IMR-90 (cell line): Measurements from ENCODE around the gene WNT7A. TPM values are rescaled to one million over a fixed set of nuclear protein-coding genes. Genes with fewer than 3 reads are reported as not detected.
"Not testable (repeated sequence)": the region's sequence is repeated elsewhere in the genome, so short reads cannot be mapped to it uniquely, and the experiment has no call there.

Experiments
- ATAC-seq: fragments of 200-7000 bp; cut with Tn5 transposase; 2 replicates; pipeline ENCODE4 v1.9.1; 2020; ENCODE audit warnings: low read depth, mild to moderate bottlenecking, moderate library complexity
- Bru-seq: library from RNA; stranded (reverse); fragments of 400-500 nt; gene quantifications from one replicate; lab custom pipeline; 2021; lab: Mats Ljungman, UMichigan
- BruChase-seq, 2 experiments: library from RNA; stranded (reverse); fragments of 400-500 nt; gene quantifications; one replicate each; lab custom pipeline; 2021; lab: Mats Ljungman, UMichigan
- BruUV-seq: library from RNA; stranded (reverse); fragments of 400-500 nt; replicated peaks from 2 replicates; lab custom pipeline; 2021; lab: Mats Ljungman, UMichigan
- CTCF ChIA-PET: fragments of 300-600 bp; formaldehyde crosslinking; extraction: SDS; loops from one replicate; lab custom pipeline; 2021; ENCODE audit warnings: antibody characterized with exemption; lab: Yijun Ruan, JAX
- POLR2A ChIA-PET: fragments of 300-600 bp; sonication (Branson Sonifier 250); formaldehyde crosslinking; loops from one replicate; lab custom pipeline; 2022; ENCODE audit warnings: antibody characterized with exemption; ENCODE audit not compliant: unreplicated experiment; lab: Charles Lee
- DNase-seq: peaks from one replicate; pipeline ENCODE4 v3.0.0; 2013
- H2AFZ ChIP-seq: replicated peaks from 2 replicates; pipeline ENCODE3; 2013; ENCODE audit warnings: low read length, mild to moderate bottlenecking; ENCODE audit not compliant: poor library complexity
- H2AK5ac ChIP-seq: 2 replicates; pipeline ENCODE4 v1.6.1; 2013; ENCODE audit warnings: low read depth, low read length, inconsistent platforms
- H2AK9ac ChIP-seq: replicated peaks from 2 replicates; pipeline ENCODE3; 2013; ENCODE audit warnings: mild to moderate bottlenecking, low read depth, low read length, moderate library complexity; ENCODE audit not compliant: poor library complexity
- H2BK120ac ChIP-seq: 2 replicates; pipeline ENCODE4 v1.6.1; 2013; ENCODE audit warnings: low read depth, low read length, inconsistent platforms
- H2BK15ac ChIP-seq: 3 replicates; pipeline ENCODE4 v1.6.1; 2013; ENCODE audit warnings: low read depth, low read length, inconsistent platforms
- H2BK20ac ChIP-seq: 2 replicates; pipeline ENCODE4 v1.6.1; 2013; ENCODE audit warnings: low read depth, mild to moderate bottlenecking, inconsistent platforms, low read length, moderate library complexity
- H2BK5ac ChIP-seq: 2 replicates; pipeline ENCODE4 v1.6.1; 2013; ENCODE audit warnings: mild to moderate bottlenecking, low read depth, low read length, inconsistent platforms; ENCODE audit not compliant: poor library complexity, severe bottlenecking
- H3K14ac ChIP-seq: replicated peaks from 2 replicates; pipeline ENCODE4 v1.6.1; 2013; ENCODE audit warnings: low read depth, low read length, inconsistent platforms
- H3K18ac ChIP-seq: 2 replicates; pipeline ENCODE4 v1.6.1; 2013; ENCODE audit warnings: low read depth, low read length, control low read depth
- H3K23ac ChIP-seq: 2 replicates; pipeline ENCODE4 v1.6.1; 2013; ENCODE audit warnings: low read depth, low read length, inconsistent platforms
- H3K27ac ChIP-seq: 2 replicates; pipeline ENCODE4 v1.5.1; 2013; ENCODE audit warnings: mild to moderate bottlenecking, control low read depth, low read length; ENCODE audit not compliant: insufficient read depth
- H3K27me3 ChIP-seq: 2 replicates; pipeline ENCODE4 v1.6.1; 2013; ENCODE audit warnings: low read length; ENCODE audit not compliant: control insufficient read depth, insufficient read depth
- H3K36me3 ChIP-seq: 2 replicates; pipeline ENCODE4 v1.6.1; 2013; ENCODE audit warnings: low read length, mixed read lengths; ENCODE audit not compliant: control insufficient read depth, insufficient read depth
- H3K4ac ChIP-seq: 2 replicates; pipeline ENCODE4 v1.6.1; 2013; ENCODE audit warnings: low read depth, low read length, inconsistent platforms
- H3K4me1 ChIP-seq: 2 replicates; pipeline ENCODE4 v1.6.1; 2013; ENCODE audit warnings: low read length, mixed read lengths; ENCODE audit not compliant: control insufficient read depth, insufficient read depth
- H3K4me2 ChIP-seq: 2 replicates; pipeline ENCODE4 v1.6.1; 2013; ENCODE audit warnings: low read depth, mild to moderate bottlenecking, control low read depth, low read length, moderate library complexity
- H3K4me3 ChIP-seq: 2 replicates; pipeline ENCODE4 v1.5.1; 2013; ENCODE audit warnings: low read depth, mild to moderate bottlenecking, control low read depth, low read length, moderate library complexity; ENCODE audit not compliant: insufficient read depth
- H3K56ac ChIP-seq: 2 replicates; pipeline ENCODE4 v1.6.1; 2013; ENCODE audit warnings: low read length, inconsistent platforms; ENCODE audit not compliant: insufficient read depth; ENCODE audit errors: extremely low read depth
- H3K79me1 ChIP-seq, 2 experiments: 2 replicates each; pipeline ENCODE4 v1.6.1; 2013; ENCODE audit warnings: low read length in 2 of 2, inconsistent platforms in 1 of 2, low read depth in 1 of 2
- H3K9ac ChIP-seq: 2 replicates; pipeline ENCODE4 v1.6.1; 2013; ENCODE audit warnings: low read depth, low read length, control low read depth
- H3K9me1 ChIP-seq: 2 replicates; pipeline ENCODE4 v1.6.1; 2013; ENCODE audit warnings: low read length, inconsistent platforms; ENCODE audit not compliant: insufficient read depth
- H3K9me3 ChIP-seq: 2 replicates; pipeline ENCODE4 v1.6.1; 2013; ENCODE audit warnings: low read length; ENCODE audit not compliant: control insufficient read depth, insufficient read depth
- H4K20me1 ChIP-seq: 2 replicates; pipeline ENCODE4 v1.6.1; 2013; ENCODE audit warnings: low read length, inconsistent platforms; ENCODE audit not compliant: insufficient read depth
- H4K5ac ChIP-seq: 2 replicates; pipeline ENCODE4 v1.6.1; 2013; ENCODE audit warnings: mild to moderate bottlenecking, low read depth, low read length, control low read depth
- H4K8ac ChIP-seq, 2 experiments: 2 replicates each; pipeline ENCODE4 v1.6.1; 2013; ENCODE audit warnings: low read depth in 2 of 2, low read length in 2 of 2, control low read depth in 1 of 2, inconsistent platforms in 1 of 2
- H4K91ac ChIP-seq: 2 replicates; pipeline ENCODE4 v1.6.1; 2013; ENCODE audit warnings: low read depth, low read length, inconsistent platforms; ENCODE audit not compliant: insufficient read depth
- MAFK ChIP-seq: IDR thresholded peaks from 2 replicates; pipeline ENCODE4 v1.6.1; 2012; ENCODE audit warnings: low read depth, low read length, improper control_type of control experiment
- RAD21 ChIP-seq: IDR thresholded peaks from 2 replicates; pipeline ENCODE4 v1.6.1; 2012; ENCODE audit warnings: low read length, improper control_type of control experiment
- WGBS, 2 experiments: methylation state at CpG; one replicate each; pipeline versions ENCODE4 v1.1.5 to v1.1.7; 2013; ENCODE audit warnings: missing lambda C conversion rate in 2 of 2; ENCODE audit not compliant: insufficient read length in 1 of 2; ENCODE audit errors: extremely low coverage in 2 of 2; 5-methylcytosine and 5-hydroxymethylcytosine counted together
- dilution Hi-C: fragments of 300-500 bp; cut with HindIII; formaldehyde crosslinking; loops from one replicate; pipeline ENCODE4 v1.14.3; 2018; ENCODE audit warnings: low sequenced_read_pairs; ENCODE audit not compliant: unreplicated experiment
- in situ Hi-C: fragments of 300-500 bp; cut with MboI; formaldehyde crosslinking; loops from 3 replicates; pipeline ENCODE4 v1.14.3; 2019; ENCODE audit warnings: low sequenced_read_pairs, inconsistent platforms, mixed read lengths
- intact Hi-C: fragments of 100-400 bp; cut with micrococcal nuclease; formaldehyde crosslinking; loops from 2 replicates; pipeline ENCODE4 v1.10.0; 2022
- long read RNA-seq: library from polyadenylated mRNA; unstranded; transcript quantifications from one replicate; pipeline ENCODE4 v2.0.0, GENCODE V29; 2021; ENCODE audit not compliant: unreplicated experiment
- polyA plus RNA-seq, 3 experiments: library from polyadenylated mRNA; depleted of rRNA; stranded (reverse); fragments of >200 nt; gene quantifications; 2 replicates each; pipeline ENCODE4 v1.2.3, GENCODE V29; 2012; ENCODE audit warnings: low replicate concordance in 1 of 3
- total RNA-seq: library from RNA; depleted of rRNA; stranded (reverse); fragments of >200 nt; gene quantifications from 2 replicates; pipeline ENCODE4 v1.2.3, GENCODE V29; 2012; rRNA removed
- TF ChIP-seq, protein P1 (sequence below): conservative IDR thresholded peaks from 2 replicates; pipeline ENCODE4 v1.5.1; 2012; ENCODE audit warnings: mild to moderate bottlenecking, low read depth, low read length, improper control_type of control experiment

Gene WNT7A
- total RNA-seq, result not detected in 2 replicates
- not detected in 2 replicates for polyA plus RNA-seq (2012; rRNA removed)
- not detected in 2 replicates for polyA plus RNA-seq (2012; cell fraction: cytosol; rRNA removed)
- not detected in 2 replicates for polyA plus RNA-seq (2012; cell fraction: nucleus; rRNA removed; ENCODE audit: low replicate concordance)
- not detected for Bru-seq, nascent RNA
- BruChase-seq, experiment 1, labeled RNA remaining after a 6-hour chase, result not detected
- not detected for BruChase-seq, experiment 2, labeled RNA remaining after a 2-hour chase
- long read RNA-seq, result 0 reads

DNA sequence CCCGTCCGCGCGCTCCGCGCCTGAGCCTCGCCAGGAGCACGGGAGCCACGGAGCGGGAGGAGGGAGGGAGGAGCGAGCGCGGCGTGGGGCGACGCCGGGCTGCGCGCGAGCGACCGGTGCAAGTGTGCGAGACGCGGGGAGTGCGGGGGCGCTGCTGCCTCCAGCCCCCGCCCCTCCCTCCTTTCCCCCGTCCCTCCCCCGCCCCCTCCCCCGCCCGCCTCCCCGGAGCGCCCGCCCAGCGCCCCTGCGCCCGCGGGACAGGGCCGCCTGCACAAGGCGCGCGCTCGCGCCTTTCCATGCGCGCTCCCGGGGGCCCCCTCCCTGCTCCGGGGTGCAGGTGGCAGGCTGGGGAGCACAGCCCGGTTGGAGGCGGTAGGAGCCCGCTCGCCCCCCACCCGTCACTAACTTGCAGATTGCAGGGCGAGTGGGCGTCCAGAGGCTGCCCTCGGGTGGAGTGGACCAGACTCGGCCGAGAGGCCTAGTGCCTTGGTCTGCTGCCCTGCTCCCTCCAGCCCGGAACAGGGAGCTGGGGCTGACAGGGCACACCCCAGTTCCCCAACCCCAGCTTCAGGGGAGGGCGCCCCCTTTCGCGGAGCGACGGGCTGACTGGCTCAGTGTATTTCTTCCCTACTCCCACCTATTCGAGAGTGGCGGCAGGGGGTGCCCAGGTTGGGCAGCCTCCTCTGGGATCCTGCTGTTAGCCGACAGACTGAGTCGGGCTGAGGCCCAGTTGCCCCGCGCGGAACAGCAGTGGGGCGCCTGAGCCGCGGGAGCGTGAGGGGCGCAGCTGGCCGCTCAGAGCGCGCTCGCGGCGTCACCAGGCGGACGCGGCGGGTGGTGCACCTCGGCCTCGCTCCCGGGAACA is at the start of gene WNT7A:
Gene WNT7A (minus strand): TSS at position 126 of the 865 bp plus-strand sequence. CDS start 255 bp downstream, outside the sequence.
- no peaks in the 10 kb centered on the region for H4K20me1 ChIP-seq
- H3K56ac ChIP-seq, result no peak within 1 kb of the TSS
- intact Hi-C loops, result no loop called here
- H4K8ac ChIP-seq, result no peak within 1 kb of the TSS
- H2AFZ ChIP-seq, result peak within 1 kb of the TSS; percentile 37
- ChIA-PET CTCF (no interaction called here), POLR2A (no interaction called here)
- no peak within 1 kb of the TSS for H3K23ac ChIP-seq
- 4% methylated on average over 27 of the region's 90 CpGs; no CpG with 5 or more reads in 1 of the 2 experiments for WGBS, 2 experiments
- H3K14ac ChIP-seq, result no peak within 1 kb of the TSS
- H2BK15ac ChIP-seq, result no peak within 1 kb of the TSS
- H3K9me3 ChIP-seq, result no peaks in the 10 kb centered on the region
- H3K4me2 ChIP-seq, result no peak within 1 kb of the TSS
- ATAC-seq (no peak), DNase-seq (no peak)
- BruUV-seq, result no TSS peak
- TF ChIP-seq, protein P1, sequence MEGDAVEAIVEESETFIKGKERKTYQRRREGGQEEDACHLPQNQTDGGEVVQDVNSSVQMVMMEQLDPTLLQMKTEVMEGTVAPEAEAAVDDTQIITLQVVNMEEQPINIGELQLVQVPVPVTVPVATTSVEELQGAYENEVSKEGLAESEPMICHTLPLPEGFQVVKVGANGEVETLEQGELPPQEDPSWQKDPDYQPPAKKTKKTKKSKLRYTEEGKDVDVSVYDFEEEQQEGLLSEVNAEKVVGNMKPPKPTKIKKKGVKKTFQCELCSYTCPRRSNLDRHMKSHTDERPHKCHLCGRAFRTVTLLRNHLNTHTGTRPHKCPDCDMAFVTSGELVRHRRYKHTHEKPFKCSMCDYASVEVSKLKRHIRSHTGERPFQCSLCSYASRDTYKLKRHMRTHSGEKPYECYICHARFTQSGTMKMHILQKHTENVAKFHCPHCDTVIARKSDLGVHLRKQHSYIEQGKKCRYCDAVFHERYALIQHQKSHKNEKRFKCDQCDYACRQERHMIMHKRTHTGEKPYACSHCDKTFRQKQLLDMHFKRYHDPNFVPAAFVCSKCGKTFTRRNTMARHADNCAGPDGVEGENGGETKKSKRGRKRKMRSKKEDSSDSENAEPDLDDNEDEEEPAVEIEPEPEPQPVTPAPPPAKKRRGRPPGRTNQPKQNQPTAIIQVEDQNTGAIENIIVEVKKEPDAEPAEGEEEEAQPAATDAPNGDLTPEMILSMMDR, result peak; percentile 22; the same call in 1 of the 2 replicates
- peak; percentile 6; the same call in 1 of the 2 replicates for TF ChIP-seq RAD21
- TF ChIP-seq MAFK, result no peak
- H3K27me3 ChIP-seq, result peaks cover 40% of the 10 kb centered on the region
- H3K36me3 ChIP-seq, result no peaks in the 10 kb centered on the region
- no peak within 1 kb of the TSS for H2BK20ac ChIP-seq
- H2BK5ac ChIP-seq, result no peak within 1 kb of the TSS
- no peak within 1 kb of the TSS for H2AK9ac ChIP-seq
- no peak within 1 kb of the TSS for H3K4me3 ChIP-seq
- no peaks in the 10 kb centered on the region for H3K9me1 ChIP-seq
- no peaks in the 10 kb centered on the region for H3K79me1 ChIP-seq
- H4K91ac ChIP-seq, result no peak within 1 kb of the TSS
- H3K9ac ChIP-seq, result no peak within 1 kb of the TSS
- H2AK5ac ChIP-seq, result no peak within 1 kb of the TSS
- no peak within 1 kb of the TSS for H3K18ac ChIP-seq
- in situ Hi-C loops, result loop anchor here (25.0 kb wide), 3 partner anchors 232 to 682 kb away; partner anchors contain the start of genes CHCHD4 and HDAC11
- dilution Hi-C loops, result no loop called here
- H3K27ac ChIP-seq, result no peak within 1 kb of the TSS
- H3K4me1 ChIP-seq, result no peaks in the 10 kb centered on the region
- no peak within 1 kb of the TSS for H4K5ac ChIP-seq
- no peak within 1 kb of the TSS for H3K4ac ChIP-seq
- no peak within 1 kb of the TSS for H2BK120ac ChIP-seq

DNA sequence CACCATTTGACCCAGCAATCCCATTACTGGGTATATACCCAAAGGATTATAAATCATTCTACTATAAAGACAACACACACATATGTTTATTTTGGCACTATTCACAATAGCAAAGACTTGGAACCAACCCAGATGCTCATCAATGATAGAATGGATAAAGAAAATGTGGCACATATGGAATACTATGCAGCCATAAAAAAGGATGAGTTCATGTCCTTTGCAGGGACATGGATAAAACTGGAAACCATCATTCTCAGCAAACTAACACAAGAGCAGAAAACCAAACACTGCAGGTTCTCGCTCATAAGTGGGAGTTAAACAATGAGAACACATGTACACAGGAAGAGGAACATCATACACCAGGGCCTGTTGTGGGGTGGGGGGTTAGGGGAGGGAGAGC is 48.9 kb upstream of the WNT7A start:
- CTCF ChIA-PET, DNase-seq, H2BK120ac ChIP-seq, H2BK5ac ChIP-seq, H3K27me3 ChIP-seq, H3K18ac ChIP-seq, H2BK15ac ChIP-seq, H3K79me1 ChIP-seq, H3K4me3 ChIP-seq, H3K4ac ChIP-seq, H2AK9ac ChIP-seq, H3K56ac ChIP-seq, H3K36me3 ChIP-seq, ATAC-seq, BruUV-seq, H4K8ac ChIP-seq, H3K27ac ChIP-seq, in situ Hi-C loops, H3K9me1 ChIP-seq, H4K91ac ChIP-seq, H3K4me2 ChIP-seq, H3K23ac ChIP-seq, POLR2A ChIA-PET, H4K20me1 ChIP-seq, H3K4me1 ChIP-seq, H4K5ac ChIP-seq, H2AK5ac ChIP-seq, dilution Hi-C loops, H3K14ac ChIP-seq, H2BK20ac ChIP-seq, H3K9ac ChIP-seq, H2AFZ ChIP-seq, intact Hi-C loops: not testable (repeated sequence)
- no CpG with 5 or more reads among the region's 1 CpG for whole genome bisulfite sequencing, 2 experiments
- H3K9me3 ChIP-seq, result peaks cover 14% of the 10 kb centered on the region
